ENCODE measurements around the gene A2M. TPM values are rescaled to one million over a fixed set of nuclear protein-coding genes. Genes with fewer than 3 reads are reported as not detected.

The A2M gene
- total RNA-seq, 1 experiment from 2014 or later = 1.2 TPM

GRCh38 chr12:9036227-9036626, 79.5 kb downstream of the A2M start:
- Histone ChIP-seq H3K79me1 (ENCODE audit: insufficient read depth, low read depth, low read length, poor library complexity, severe bottlenecking) (no peaks in the 10 kb centered on the region), H2BK5ac (ENCODE audit: insufficient read length, low read length) (no peak overlapping the region)
- H3K9me3 Mint-ChIP-seq = peaks cover 3% of the 10 kb centered on the region in 2 experiments; a peak in 2 of 5 replicates

More at GRCh38 chr12:9036227-9036626, 79.5 kb downstream of the A2M start:
- H3K36me3 Mint-ChIP-seq (ENCODE audit: insufficient read depth in 1 of 3, low read depth in 3 of 3) = peaks cover 2 to 4% (median 3%) of the 10 kb centered on the region in 3 experiments; a peak in 3 of 7 replicates
- Histone ChIP-seq H4K91ac (ENCODE audit: insufficient read length, low read depth, low read length) (no peak overlapping the region), H3K4ac (ENCODE audit: low read depth, low read length) (no peak overlapping the region), H3K14ac (ENCODE audit: insufficient read depth, low read length) (no peak overlapping the region), H2BK15ac (ENCODE audit: low read depth, low read length) (no peak overlapping the region), H3K23ac (ENCODE audit: insufficient read length, low read depth, low read length) (no peak overlapping the region), H2BK12ac (ENCODE audit: insufficient read length, low read depth, low read length) (no peak overlapping the region), H2AFZ (ENCODE audit: low read length) (no peak overlapping the region), H2BK120ac (ENCODE audit: low read depth, low read length, poor library complexity, severe bottlenecking) (no peak overlapping the region), H3K4me1 (ENCODE audit: insufficient read depth, low read length) (no peaks in the 10 kb centered on the region), H3K4me2 (ENCODE audit: insufficient read depth, insufficient read length, low read length) (no peak overlapping the region), H4K8ac (replicated peaks; ENCODE audit: insufficient read length, low read depth, low read length) (no peak overlapping the region), H3T11ph (ENCODE audit: low read length) (no peak overlapping the region), H3K18ac (ENCODE audit: insufficient read length, low read depth, low read length) (no peak overlapping the region), H3K27me3 (ENCODE audit: insufficient read depth, low read length) (no peaks in the 10 kb centered on the region), H2AK5ac (ENCODE audit: insufficient read length, low read length) (no peak overlapping the region), H4K20me1 (ENCODE audit: control insufficient read depth, insufficient read depth, insufficient read length) (no peaks in the 10 kb centered on the region), H3K9ac (ENCODE audit: extremely low read depth, insufficient read length, low read length) (no peak overlapping the region), H2BK20ac (ENCODE audit: low read depth, low read length, poor library complexity, severe bottlenecking) (no peak overlapping the region), H3K9me3 (ENCODE audit: control insufficient read depth, low read depth, low read length) (no peaks in the 10 kb centered on the region), H3K79me2 (ENCODE audit: insufficient read depth, low read length) (no peaks in the 10 kb centered on the region), H3K56ac (ENCODE audit: insufficient read length, low read depth, low read length) (no peak overlapping the region), H3K27ac (ENCODE audit: insufficient read length, low read depth, low read length) (no peak overlapping the region), H4K5ac (ENCODE audit: insufficient read length, low read depth, low read length) (no peak overlapping the region), H3K23me2 (ENCODE audit: insufficient read length, low read depth, low read length, poor library complexity, severe bottlenecking) (no peaks in the 10 kb centered on the region)
- H3K4me3 Mint-ChIP-seq = no peak overlapping the region
- H3K27ac Mint-ChIP-seq = no peak overlapping the region
- TF ChIP-seq CTCF (conservative IDR thresholded peaks at IDR 0.05) = no peak
- no peak for DNase-seq
- H3K27me3 Mint-ChIP-seq (ENCODE audit: low read depth) = no peaks in the 10 kb centered on the region
- peaks cover 0 to 6% of the 10 kb centered on the region in 2 experiments; a peak in 2 of 4 replicates for H3K4me1 Mint-ChIP-seq
- WGBS (ENCODE audit: extremely low coverage, insufficient read length, low lambda C conversion rate) = no CpG with 5 or more reads among the region's 6 CpGs

Data from H9 (cell line).